Erythroblast (primary cell): Measurements from ENCODE around the gene NRG2.

Experiments
- GATA1 ChIP-seq: IDR thresholded peaks from 2 replicates; pipeline ENCODE4 v1.6.1; 2011; ENCODE audit warnings: low read depth, mild to moderate bottlenecking, control low read depth, low read length, moderate library complexity
- POLR2A ChIP-seq: IDR thresholded peaks from 2 replicates; pipeline ENCODE4 v1.6.1; 2011; ENCODE audit warnings: mild to moderate bottlenecking, low read length

- TF ChIP-seq POLR2A: no peak
- no peak for TF ChIP-seq GATA1
These were observed 33.0 kb upstream of the NRG2 start for GRCh38 chr5:140076142-140076541.
